CD4-positive, alpha-beta T cell (primary cell): ENCODE measurements around the gene MAPKBP1. TPM values are rescaled to one million over a fixed set of nuclear protein-coding genes. Genes with fewer than 3 reads are reported as not detected.

Experiments
- ATAC-seq: fragments of 200-7000 bp; cut with Tn5 transposase; one replicate; pipeline ENCODE4 v1.10.0; 2022; ENCODE audit warnings: mild to moderate bottlenecking; ENCODE audit not compliant: poor library complexity
- CTCF ChIA-PET: fragments of 350-600 bp; sonication (Branson Sonifier 250); formaldehyde crosslinking; loops from one replicate; lab custom pipeline; 2021; ENCODE audit warnings: antibody characterized with exemption, inconsistent platforms; lab: Charles Lee
- POLR2A ChIA-PET: fragments of 350-600 bp; sonication (Branson Sonifier 250); formaldehyde crosslinking; loops from one replicate; lab custom pipeline; 2021; ENCODE audit warnings: antibody characterized with exemption, inconsistent platforms; lab: Charles Lee
- DNase-seq, 14 experiments: peaks; one replicate each; pipeline ENCODE4 v3.0.0-alpha.2; 2013 to 2020; ENCODE audit warnings: mixed read lengths in 2 of 14
- H3K27ac ChIP-seq, 2 donors: one replicate each; pipeline versions ENCODE4 v1.5.1 to v1.7.0; 2013; ENCODE audit warnings: low read length in 2 of 2, low read depth in 1 of 2, mild to moderate bottlenecking in 1 of 2
- H3K27me3 ChIP-seq, 2 experiments: 1 replicate in 1 of 2; 2 replicates in 1 of 2; pipeline versions ENCODE4 v1.6.1 to v1.7.0; 2013; ENCODE audit warnings: low read length in 2 of 2, control low read depth in 1 of 2, mild to moderate bottlenecking in 1 of 2, moderate library complexity in 1 of 2; ENCODE audit not compliant: insufficient read depth in 2 of 2, control insufficient read depth in 1 of 2
- H3K36me3 ChIP-seq: one replicate; pipeline ENCODE4 v1.6.1; 2013; ENCODE audit warnings: low read length, control low read depth; ENCODE audit not compliant: insufficient read depth
- H3K4me1 ChIP-seq: one replicate; pipeline ENCODE4 v1.6.1; 2013; ENCODE audit warnings: low read length, control low read depth; ENCODE audit not compliant: insufficient read depth
- H3K4me3 ChIP-seq: one replicate; pipeline ENCODE4 v1.5.1; 2013; ENCODE audit warnings: mild to moderate bottlenecking, low read length, moderate library complexity
- H3K9me3 ChIP-seq, 2 experiments: 1 replicate in 1 of 2; 2 replicates in 1 of 2; pipeline versions ENCODE4 v1.6.1 to v1.7.0; 2013; ENCODE audit warnings: low read length in 2 of 2, mild to moderate bottlenecking in 2 of 2, control low read depth in 1 of 2, moderate library complexity in 1 of 2; ENCODE audit not compliant: control insufficient read depth in 1 of 2, insufficient read depth in 1 of 2
- H3K27ac Mint-ChIP-seq: one replicate; pipeline ENCODE4 v1.8.0; 2020; ENCODE audit warnings: mixed read lengths
- H3K27me3 Mint-ChIP-seq: one replicate; pipeline ENCODE4 v1.8.0; 2021; ENCODE audit warnings: mixed read lengths
- H3K36me3 Mint-ChIP-seq: one replicate; pipeline ENCODE4 v1.8.0; 2021; ENCODE audit warnings: low read depth, mixed read lengths
- H3K4me1 Mint-ChIP-seq: one replicate; pipeline ENCODE4 v1.8.0; 2021; ENCODE audit warnings: low read depth, mixed read lengths
- H3K4me3 Mint-ChIP-seq: one replicate; pipeline ENCODE4 v1.8.0; 2020; ENCODE audit warnings: mild to moderate bottlenecking, mixed read lengths
- H3K9me3 Mint-ChIP-seq: one replicate; pipeline ENCODE4 v1.8.0; 2020; ENCODE audit warnings: mixed read lengths
- intact Hi-C, 2 experiments: fragments of 100-400 bp; cut with DNase I in 1 of 2; cut with micrococcal nuclease in 1 of 2; formaldehyde crosslinking; loops; one replicate each; pipeline versions ENCODE4 v1.15.1 to v1.9.0; 2023 to 2025; cut with DNase I, micrococcal nuclease
- total RNA-seq, 174 experiments: library from RNA in 2 of 174; stranded (reverse) in 2 of 174; gene quantifications; one replicate each; pipeline ENCODE4 v1.2.3 and lab custom pipeline; 2021 to 2026
- TF ChIP-seq, protein P1 (sequence below): fragments of 200-600 bp; IDR thresholded peaks from one replicate; pipeline ENCODE4 v1.8.0; 2022; ENCODE audit warnings: antibody characterized with exemption, mild to moderate bottlenecking

The MAPKBP1 gene
- total RNA-seq, 2 experiments from 2014 or later: 26.0 to 30.0 TPM

GRCh38 chr15:41774882-41775417, 666 bp downstream of the MAPKBP1 start:
- no peaks in the 10 kb centered on the region for H3K9me3 ChIP-seq
- TF ChIP-seq, protein P1, sequence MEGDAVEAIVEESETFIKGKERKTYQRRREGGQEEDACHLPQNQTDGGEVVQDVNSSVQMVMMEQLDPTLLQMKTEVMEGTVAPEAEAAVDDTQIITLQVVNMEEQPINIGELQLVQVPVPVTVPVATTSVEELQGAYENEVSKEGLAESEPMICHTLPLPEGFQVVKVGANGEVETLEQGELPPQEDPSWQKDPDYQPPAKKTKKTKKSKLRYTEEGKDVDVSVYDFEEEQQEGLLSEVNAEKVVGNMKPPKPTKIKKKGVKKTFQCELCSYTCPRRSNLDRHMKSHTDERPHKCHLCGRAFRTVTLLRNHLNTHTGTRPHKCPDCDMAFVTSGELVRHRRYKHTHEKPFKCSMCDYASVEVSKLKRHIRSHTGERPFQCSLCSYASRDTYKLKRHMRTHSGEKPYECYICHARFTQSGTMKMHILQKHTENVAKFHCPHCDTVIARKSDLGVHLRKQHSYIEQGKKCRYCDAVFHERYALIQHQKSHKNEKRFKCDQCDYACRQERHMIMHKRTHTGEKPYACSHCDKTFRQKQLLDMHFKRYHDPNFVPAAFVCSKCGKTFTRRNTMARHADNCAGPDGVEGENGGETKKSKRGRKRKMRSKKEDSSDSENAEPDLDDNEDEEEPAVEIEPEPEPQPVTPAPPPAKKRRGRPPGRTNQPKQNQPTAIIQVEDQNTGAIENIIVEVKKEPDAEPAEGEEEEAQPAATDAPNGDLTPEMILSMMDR: no peak
- peak overlapping the region; percentile 83 for H3K27ac Mint-ChIP-seq
- peak overlapping the region; percentile 96 for H3K4me3 Mint-ChIP-seq
- H3K36me3 Mint-ChIP-seq: peaks cover 17% of the 10 kb centered on the region
- ATAC-seq (no peak), DNase-seq (peak in 1 of 14 experiments; percentile 1)
- peaks cover 71% of the 10 kb centered on the region for H3K4me1 Mint-ChIP-seq
- H3K27me3 ChIP-seq: no peaks in the 10 kb centered on the region
- peak overlapping the region; percentile 52 to 72 for H3K27ac ChIP-seq
- peaks cover 51% of the 10 kb centered on the region for H3K4me1 ChIP-seq
- intact Hi-C loops: loop anchor here (1.0 to 5.0 kb wide), 7 partner anchors 53 to 218 kb away; partner anchors contain the start of genes JMJD7 (in 1 of the 2), MGA (in 1 of the 2), SPTBN5 (in 1 of the 2) and TYRO3 (in 1 of the 2)
- H3K27me3 Mint-ChIP-seq: no peaks in the 10 kb centered on the region
- no peaks in the 10 kb centered on the region for H3K36me3 ChIP-seq
- ChIA-PET POLR2A (interaction anchor here (0.6 to 3.8 kb wide), 16 partner anchors 9 to 720 kb away, joined by 3 to 39 read pairs (median 8); partner anchors contain the start of genes EHD4, JMJD7 and MGA), CTCF (interaction anchor here (0.6 to 5.8 kb wide), 19 partner anchors 9 to 231 kb away, joined by 3 to 91 read pairs (median 5); partner anchors contain the start of genes JMJD7 and RPAP1)
- H3K9me3 Mint-ChIP-seq: no peaks in the 10 kb centered on the region
- H3K4me3 ChIP-seq: peak overlapping the region; percentile 89

DNA sequence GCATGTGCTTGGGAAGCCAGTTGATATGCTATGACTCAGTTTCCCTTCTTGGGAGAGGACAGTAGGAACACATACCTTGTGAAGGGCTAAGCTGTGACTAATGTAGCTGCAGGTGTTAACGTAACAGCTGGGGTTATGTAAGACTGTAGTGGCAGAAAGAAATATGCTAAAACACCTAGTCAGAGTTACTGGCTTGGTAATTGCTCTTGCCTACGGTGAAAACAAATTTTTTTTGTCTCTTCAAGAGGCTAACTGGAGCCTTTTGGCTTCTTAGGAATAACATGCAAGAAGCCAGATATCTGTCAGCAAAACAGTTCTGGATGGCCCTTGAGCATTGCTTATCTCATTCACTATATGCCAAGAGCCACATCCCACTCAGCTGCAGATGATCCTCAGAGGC, 1.4 kb downstream of the MAPKBP1 start:
- Mint-ChIP-seq H3K4me1 (peaks cover 78% of the 10 kb centered on the region), H3K27me3 (no peaks in the 10 kb centered on the region), H3K36me3 (peaks cover 17% of the 10 kb centered on the region), H3K27ac (peak overlapping the region; percentile 83), H3K9me3 (no peaks in the 10 kb centered on the region), H3K4me3 (peak overlapping the region; percentile 96)
- ATAC-seq: no peak
- intact Hi-C loops: loop anchor here in 1 of 2 experiments (2.0 kb wide), 1 partner anchor 119 kb away; the partner anchor contains the start of gene SPTBN5
- ChIA-PET POLR2A (no interaction called here), CTCF (interaction anchor here (5.3 to 5.8 kb wide), 2 partner anchors 35 to 129 kb away, joined by 42 to 91 read pairs; no protein-coding TSS in a partner anchor)
- TF ChIP-seq, protein P1: no peak
- peak overlapping the region; percentile 89 for H3K4me3 ChIP-seq
- H3K4me1 ChIP-seq: peaks cover 53% of the 10 kb centered on the region
- H3K36me3 ChIP-seq: no peaks in the 10 kb centered on the region
- peak in 1 of 14 experiments; percentile 8 for DNase-seq
- no peak overlapping the region for H3K27ac ChIP-seq
- H3K27me3 ChIP-seq: no peaks in the 10 kb centered on the region
- no peaks in the 10 kb centered on the region for H3K9me3 ChIP-seq

DNA sequence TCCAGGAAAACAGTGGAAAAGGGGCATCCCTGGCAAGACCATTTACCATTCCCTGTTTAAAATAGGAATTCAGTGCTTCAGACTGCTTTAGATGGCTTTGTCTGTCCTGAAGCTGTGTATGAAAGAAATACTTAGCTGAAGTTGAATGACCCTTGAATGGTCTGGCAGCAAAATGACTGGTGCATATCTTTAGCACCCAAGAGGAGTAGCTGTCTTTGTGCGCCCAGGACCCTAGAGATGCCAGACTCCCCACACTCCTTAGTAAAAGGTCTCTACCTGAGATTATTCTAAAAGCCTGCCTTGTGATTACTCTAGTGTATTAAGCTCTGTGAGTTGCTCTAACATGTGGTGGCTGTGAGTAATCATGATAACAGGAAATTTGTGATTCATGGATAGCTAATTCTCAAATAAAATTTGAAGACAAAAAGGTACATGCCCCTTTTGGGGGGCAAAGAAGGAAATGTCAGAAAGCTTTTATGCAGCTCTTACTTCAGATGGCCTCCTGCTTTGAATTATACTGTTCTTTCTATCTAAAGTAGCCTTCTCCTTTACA, 3.2 kb downstream of the MAPKBP1 start:
- no peaks in the 10 kb centered on the region for H3K27me3 ChIP-seq
- H3K27ac Mint-ChIP-seq: no peak overlapping the region
- H3K4me1 ChIP-seq: peaks cover 53% of the 10 kb centered on the region
- H3K27ac ChIP-seq: no peak overlapping the region
- H3K9me3 Mint-ChIP-seq: no peaks in the 10 kb centered on the region
- no peaks in the 10 kb centered on the region for H3K9me3 ChIP-seq
- TF ChIP-seq, protein P1: no peak
- no peaks in the 10 kb centered on the region for H3K27me3 Mint-ChIP-seq
- peaks cover 80% of the 10 kb centered on the region for H3K4me1 Mint-ChIP-seq
- peak overlapping the region; percentile 11 for H3K4me3 Mint-ChIP-seq
- peaks cover 26% of the 10 kb centered on the region for H3K36me3 Mint-ChIP-seq
- intact Hi-C loops: no loop called here
- DNase-seq (no peak), ATAC-seq (no peak)
- H3K4me3 ChIP-seq: no peak overlapping the region
- H3K36me3 ChIP-seq: no peaks in the 10 kb centered on the region
- ChIA-PET POLR2A (interaction anchor here (1.0 kb wide), 1 partner anchor 33 kb away, joined by 3 read pairs; no protein-coding TSS in a partner anchor), CTCF (interaction anchor here (1.3 to 5.3 kb wide), 2 partner anchors 34 to 127 kb away, joined by 8 to 42 read pairs; no protein-coding TSS in a partner anchor)
